AG09319 (cell line): Measurements from ENCODE around the gene TPSG1.

Experiments used
- DNase-seq: peaks from one replicate; pipeline ENCODE4 v3.0.0-alpha.2; 2010; ENCODE audit warnings: low read depth; ENCODE audit errors: extremely low read depth
- TF ChIP-seq, protein P1 (sequence below): IDR thresholded peaks from 2 replicates; pipeline ENCODE4 v1.5.1; 2011; ENCODE audit warnings: low read depth, mild to moderate bottlenecking, inconsistent platforms, low read length, moderate library complexity

TPSG1 gene

DNA sequence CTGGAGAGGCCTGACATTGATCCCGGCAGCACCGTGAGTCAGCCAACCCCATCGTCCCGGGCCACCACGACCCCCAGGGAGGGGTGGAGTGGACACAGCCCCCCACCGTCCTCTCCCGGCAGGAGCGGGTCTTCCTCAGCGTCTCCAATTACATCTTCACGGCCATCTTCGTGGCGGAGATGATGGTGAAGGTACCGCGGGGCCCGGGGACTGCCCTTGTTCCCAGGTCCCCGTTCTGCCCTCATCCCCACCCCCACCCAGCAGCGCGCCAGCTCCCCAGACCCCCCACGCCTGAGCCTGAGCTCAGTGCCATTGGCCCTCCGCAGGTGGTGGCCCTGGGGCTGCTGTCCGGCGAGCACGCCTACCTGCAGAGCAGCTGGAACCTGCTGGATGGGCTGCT is 14.6 kb downstream of the TPSG1 start:
- TF ChIP-seq, protein P1, sequence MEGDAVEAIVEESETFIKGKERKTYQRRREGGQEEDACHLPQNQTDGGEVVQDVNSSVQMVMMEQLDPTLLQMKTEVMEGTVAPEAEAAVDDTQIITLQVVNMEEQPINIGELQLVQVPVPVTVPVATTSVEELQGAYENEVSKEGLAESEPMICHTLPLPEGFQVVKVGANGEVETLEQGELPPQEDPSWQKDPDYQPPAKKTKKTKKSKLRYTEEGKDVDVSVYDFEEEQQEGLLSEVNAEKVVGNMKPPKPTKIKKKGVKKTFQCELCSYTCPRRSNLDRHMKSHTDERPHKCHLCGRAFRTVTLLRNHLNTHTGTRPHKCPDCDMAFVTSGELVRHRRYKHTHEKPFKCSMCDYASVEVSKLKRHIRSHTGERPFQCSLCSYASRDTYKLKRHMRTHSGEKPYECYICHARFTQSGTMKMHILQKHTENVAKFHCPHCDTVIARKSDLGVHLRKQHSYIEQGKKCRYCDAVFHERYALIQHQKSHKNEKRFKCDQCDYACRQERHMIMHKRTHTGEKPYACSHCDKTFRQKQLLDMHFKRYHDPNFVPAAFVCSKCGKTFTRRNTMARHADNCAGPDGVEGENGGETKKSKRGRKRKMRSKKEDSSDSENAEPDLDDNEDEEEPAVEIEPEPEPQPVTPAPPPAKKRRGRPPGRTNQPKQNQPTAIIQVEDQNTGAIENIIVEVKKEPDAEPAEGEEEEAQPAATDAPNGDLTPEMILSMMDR = no peak
- DNase-seq = no peak

DNA sequence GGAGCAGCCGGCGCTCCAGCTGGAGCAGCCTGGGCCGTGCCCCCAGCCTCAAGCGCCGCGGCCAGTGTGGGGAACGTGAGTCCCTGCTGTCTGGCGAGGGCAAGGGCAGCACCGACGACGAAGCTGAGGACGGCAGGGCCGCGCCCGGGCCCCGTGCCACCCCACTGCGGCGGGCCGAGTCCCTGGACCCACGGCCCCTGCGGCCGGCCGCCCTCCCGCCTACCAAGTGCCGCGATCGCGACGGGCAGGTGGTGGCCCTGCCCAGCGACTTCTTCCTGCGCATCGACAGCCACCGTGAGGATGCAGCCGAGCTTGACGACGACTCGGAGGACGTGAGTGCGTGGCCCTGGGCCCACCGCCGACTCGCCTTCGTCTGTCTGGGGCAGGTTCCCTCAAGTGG is 16.0 kb downstream of the TPSG1 start:
- TF ChIP-seq, protein P1 = no peak
- no peak for DNase-seq

DNA sequence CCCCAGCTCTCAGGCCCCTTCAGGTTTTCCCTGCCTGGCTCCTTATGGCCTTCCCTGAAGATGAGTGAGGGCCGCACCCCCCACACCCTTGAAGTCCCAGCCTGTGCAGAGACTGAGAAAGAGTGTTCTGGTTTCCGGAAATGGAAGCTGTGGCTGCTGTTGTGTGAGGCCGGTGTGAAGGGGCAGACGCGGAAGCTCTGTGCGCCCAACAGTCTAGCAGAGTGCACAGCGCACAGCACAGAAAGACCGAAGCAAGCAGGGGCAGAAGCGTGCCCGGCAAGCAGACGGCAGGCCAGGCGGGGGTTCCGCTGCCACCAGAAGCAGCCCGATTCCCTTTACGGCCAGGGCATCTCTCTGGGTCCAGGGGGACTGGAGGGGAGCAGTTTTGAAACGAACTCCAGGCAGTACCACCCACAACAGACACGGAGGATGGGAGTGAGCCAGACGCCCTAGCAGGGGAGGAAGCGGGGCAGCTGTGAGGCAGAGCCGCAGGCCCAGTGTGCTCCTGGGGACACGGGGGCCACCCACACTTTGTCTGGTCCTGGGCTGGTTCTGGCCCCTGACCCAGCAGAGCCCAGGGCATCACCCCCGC is 16.7 kb downstream of the TPSG1 start:
- no peak for DNase-seq
- TF ChIP-seq, protein P1 = no peak

DNA sequence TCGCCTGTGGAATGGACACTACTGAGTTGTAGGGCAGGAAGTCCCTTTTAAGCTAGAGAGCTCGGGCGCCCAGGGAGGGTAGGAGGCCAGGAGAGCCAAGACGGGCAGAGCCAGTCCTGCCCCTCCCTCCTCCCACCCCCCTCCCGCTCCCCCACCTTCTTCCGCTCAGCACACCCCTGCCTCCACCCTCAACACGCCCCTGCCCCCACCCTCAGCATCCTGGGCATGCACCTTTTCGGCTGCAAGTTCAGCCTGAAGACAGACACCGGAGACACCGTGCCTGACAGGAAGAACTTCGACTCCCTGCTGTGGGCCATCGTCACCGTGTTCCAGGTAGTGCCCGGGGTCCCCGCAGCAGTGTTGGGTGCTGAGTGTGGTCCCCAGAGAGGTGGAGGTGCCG is 18.3 kb downstream of the TPSG1 start:
- TF ChIP-seq, protein P1 = no peak
- no peak for DNase-seq

DNA sequence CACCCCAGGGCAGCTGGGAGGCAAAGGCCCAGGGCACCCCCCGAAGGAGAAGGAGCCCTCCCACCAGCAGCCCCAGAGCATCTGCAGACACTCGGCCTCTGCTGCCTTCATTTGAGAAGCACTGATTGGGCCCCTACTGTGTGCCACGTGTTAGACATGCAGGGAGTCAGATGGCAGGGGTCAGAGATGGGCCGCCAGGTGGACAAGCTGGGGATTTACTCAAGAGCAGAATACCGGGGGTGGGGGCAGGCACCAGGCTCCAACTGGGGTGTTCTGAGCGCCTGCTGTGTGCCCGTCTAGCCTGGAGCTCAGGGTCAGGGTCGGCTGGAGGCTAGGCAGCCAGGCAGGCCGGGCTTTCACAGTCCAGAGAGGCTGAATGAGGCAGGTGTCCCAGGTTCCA is 18.7 kb downstream of the TPSG1 start:
- TF ChIP-seq, protein P1 = no peak
- DNase-seq = no peak

DNA sequence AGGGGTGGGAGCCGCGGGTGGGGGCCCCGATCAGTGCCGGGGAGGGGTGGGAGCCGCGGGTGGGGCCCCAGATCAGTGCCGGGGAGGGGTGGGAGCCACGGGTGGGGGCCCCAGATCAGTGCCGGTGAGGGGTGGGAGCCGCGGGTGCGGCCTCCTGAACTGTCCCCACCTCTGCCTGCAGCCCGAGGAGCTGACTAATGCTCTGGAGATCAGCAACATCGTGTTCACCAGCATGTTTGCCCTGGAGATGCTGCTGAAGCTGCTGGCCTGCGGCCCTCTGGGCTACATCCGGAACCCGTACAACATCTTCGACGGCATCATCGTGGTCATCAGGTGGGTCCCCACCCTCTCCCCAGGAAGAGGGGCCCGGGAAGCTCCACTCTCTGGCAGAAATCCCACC is 20.1 kb downstream of the TPSG1 start:
- no peak for DNase-seq
- TF ChIP-seq, protein P1 = no peak

DNA sequence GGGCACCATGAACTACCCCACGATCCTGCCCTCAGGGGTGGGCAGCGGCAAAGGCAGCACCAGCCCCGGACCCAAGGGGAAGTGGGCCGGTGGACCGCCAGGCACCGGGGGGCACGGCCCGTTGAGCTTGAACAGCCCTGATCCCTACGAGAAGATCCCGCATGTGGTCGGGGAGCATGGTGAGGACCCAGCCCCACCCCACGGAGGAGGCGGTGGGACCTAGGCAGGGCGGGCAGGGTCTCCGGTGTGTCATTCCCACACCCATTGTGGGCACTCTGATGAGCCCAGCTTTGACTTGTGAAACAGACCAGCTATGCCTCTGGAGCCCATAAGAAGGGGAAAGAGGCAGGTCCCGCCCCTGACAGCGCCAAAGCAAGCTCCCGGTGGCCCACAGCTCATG is 22.8 kb downstream of the TPSG1 start:
- DNase-seq = no peak
- TF ChIP-seq, protein P1 = no peak
